Stimulated activated CD8-positive, alpha-beta memory T cell treated with anti-CD3 and anti-CD28 coated beads, Interleukin-2, amount 100 ng/mL, for 48 hours (primary cell): ENCODE measurements around the gene EIF5A.

Experiments used
- DNase-seq, 2 donors: peaks; one replicate each; pipeline ENCODE4 v3.0.0-alpha.2; 2020; ENCODE audit warnings: low read depth in 2 of 2

EIF5A gene

GRCh38 chr17:7285679-7286078, 21.7 kb upstream of the EIF5A start:
- no peak for DNase-seq

- DNase-seq: no peak
Observed at GRCh38 chr17:7289256-7290032, 18.0 kb upstream of the EIF5A start.

DNA sequence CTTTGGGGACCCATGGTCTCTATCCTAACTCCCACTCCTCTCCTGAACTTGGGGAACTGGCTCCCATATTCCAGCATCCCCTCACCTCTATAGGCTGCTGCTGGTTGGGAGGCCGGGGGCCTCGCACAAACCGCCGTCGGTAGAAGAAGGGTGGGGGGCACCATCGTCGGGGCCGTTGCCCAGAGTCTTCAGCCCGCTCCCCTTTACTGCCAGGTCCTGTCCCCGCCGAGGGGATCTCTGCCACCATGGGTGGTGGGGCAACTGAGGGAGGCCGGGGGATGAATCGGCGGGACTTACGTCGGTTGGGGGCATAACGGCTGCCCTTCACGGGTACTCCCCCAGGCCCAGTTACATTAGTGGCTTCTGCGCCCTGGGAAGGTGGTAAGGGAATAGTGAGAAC, 17.3 kb upstream of the EIF5A start:
- DNase-seq: no peak

- no peak for DNase-seq
Observed at GRCh38 chr17:7290685-7291084, 16.7 kb upstream of the EIF5A start.

- DNase-seq: no peak
Observed at GRCh38 chr17:7292194-7292593, 15.2 kb upstream of the EIF5A start.

DNA sequence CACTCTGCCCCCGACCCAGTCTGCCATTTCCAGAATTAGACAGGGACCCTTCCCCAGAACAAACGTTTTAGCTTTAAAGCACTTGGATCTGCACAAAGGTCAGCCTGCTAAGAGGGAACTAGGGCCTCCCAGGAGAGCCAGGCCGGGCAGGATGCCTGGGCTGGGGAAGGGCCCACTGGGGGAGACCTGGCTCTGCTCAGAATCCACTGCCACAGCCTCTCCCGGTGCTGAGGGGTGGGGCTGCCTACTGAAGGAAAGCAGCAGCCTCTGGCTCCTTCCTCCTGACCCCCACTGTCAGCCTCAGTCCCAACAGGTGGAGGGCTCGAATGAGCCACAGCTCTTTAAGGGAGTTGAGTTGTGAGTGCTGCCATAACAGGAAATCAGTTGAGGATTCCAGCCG, 14.7 kb upstream of the EIF5A start:
- no peak for DNase-seq

- DNase-seq: no peak
Observed at GRCh38 chr17:7293159-7293558, 14.3 kb upstream of the EIF5A start.

- DNase-seq: peak in 1 of 2 donors; percentile 15
Observed at GRCh38 chr17:7293816-7294613, 13.4 kb upstream of the EIF5A start.

DNA sequence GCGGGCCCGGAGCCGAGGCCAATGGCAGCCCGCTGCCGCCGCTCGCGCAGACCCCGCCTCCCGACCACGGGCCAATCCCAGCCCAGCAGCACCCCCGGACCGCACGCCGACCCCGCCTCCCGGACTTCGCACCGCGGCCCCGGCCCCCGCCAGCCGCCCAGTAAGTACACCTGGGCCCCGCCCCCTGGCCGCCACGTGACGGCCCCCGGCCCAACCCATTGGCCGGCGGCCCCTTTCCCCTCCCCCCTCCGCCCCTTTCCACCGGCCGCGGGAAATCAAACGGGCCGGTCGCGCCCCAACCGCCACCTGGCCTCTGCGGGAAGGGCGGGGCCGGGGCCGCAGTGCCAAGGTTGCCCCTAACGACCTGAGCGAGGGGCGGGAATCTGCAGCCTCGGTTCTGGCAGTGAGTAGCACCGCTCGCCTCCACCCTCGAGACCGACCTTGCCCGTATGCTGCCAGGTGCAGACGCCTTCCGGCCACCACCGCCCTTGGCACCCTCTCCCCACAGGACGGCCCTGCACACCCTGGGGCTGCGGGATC, 12.7 kb upstream of the EIF5A start, which contains the start of gene YBX2:
YBX2 (minus strand) TSS at position 26 of the 540 bp plus-strand sequence. CDS start 139 bp downstream, outside the sequence.
- peak; percentile 72 to 79 for DNase-seq

GRCh38 chr17:7295230-7296180, 11.9 kb upstream of the EIF5A start:
- no peak for DNase-seq

DNA sequence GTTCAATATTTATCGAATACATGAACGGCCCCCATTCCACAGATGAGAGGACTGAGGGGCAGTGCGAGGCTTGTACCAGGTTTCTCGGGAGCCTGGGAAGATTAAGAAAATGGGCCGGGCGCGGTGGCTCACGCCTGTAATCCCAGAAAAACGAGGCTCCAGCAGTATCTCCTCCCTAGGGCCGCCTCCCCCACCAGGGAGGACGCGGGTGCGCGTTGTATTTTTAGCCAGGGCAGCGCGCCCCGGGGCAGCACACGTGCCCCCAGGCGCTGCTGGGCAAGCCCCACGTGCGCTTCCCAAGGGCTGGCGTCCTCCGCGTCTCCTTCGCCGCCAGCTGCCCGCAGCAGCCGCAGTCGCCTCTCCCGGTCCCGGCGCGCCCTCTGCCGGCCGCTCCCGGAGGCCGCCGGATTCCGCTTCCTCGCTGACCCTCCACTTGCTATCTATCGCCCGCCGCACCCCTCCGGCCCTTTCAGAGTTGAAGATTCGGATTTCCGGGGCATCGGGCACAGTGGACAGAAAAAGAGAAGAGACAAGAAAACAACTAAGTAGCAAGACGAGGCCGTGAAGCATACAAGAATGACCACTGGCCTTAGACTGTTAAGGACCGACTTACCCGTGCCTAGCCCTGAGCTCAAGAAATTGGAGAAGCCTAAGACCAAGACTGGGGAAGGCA, 11.1 kb upstream of the EIF5A start:
- DNase-seq: peak; percentile 70 to 73

GRCh38 chr17:7304179-7304578, 3.2 kb upstream of the EIF5A start:
- no peak for DNase-seq

DNA sequence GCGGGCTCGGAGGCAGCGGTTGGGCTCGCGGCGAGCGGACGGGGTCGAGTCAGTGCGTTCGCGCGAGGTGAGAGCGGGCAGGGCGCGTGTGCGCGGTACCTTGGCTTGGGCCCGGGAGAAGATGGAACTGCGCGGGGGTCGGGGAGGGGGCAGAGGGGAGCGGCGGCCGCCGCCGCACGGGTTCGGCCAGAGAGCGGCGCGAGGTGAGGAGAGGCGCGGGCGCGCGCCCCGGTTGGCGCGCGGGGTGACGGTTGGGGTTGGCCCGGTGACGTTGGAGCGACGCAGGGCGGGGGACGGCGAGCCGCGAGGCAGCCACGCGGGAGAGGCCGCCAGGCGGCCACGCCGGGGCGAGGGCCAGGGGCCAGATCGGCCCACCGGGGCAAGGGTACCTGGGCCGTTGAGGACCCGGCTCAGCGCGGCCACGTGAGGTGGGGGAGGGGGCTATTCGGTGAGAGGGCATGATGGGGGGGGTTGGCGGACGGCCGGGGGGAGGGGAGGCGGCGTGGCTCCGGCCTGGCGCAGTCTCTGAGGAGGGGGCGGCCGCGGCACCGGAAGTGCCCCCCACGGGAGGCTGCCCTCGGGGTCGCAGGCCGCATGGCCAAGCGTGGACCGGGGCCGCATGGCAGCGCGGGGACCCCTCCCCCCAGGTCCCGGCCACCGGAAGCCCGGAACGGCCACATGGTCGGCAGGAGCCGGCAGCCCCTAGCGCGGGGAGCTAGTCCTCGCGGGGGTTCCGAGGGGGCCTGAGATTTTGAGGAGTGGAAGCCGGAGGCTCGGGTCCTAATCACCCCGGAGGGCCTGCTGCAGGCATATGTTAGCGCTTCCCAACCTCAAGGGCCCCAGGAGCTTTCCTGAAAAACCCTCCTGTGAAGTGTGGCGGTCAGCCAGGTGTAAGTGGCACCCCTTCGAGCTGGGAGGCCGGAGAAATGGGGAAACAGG, 527 bp downstream of the EIF5A start:
- DNase-seq: peak in 1 of 2 donors; percentile 41

- peak; percentile 69 to 74 for DNase-seq
Observed at GRCh38 chr17:7308625-7309433, 1.4 kb downstream of the EIF5A start.

GRCh38 chr17:7309628-7310027, 2.2 kb downstream of the EIF5A start:
- DNase-seq: no peak

- no peak for DNase-seq
Observed at GRCh38 chr17:7311110-7311705, 3.8 kb downstream of the EIF5A start.

DNA sequence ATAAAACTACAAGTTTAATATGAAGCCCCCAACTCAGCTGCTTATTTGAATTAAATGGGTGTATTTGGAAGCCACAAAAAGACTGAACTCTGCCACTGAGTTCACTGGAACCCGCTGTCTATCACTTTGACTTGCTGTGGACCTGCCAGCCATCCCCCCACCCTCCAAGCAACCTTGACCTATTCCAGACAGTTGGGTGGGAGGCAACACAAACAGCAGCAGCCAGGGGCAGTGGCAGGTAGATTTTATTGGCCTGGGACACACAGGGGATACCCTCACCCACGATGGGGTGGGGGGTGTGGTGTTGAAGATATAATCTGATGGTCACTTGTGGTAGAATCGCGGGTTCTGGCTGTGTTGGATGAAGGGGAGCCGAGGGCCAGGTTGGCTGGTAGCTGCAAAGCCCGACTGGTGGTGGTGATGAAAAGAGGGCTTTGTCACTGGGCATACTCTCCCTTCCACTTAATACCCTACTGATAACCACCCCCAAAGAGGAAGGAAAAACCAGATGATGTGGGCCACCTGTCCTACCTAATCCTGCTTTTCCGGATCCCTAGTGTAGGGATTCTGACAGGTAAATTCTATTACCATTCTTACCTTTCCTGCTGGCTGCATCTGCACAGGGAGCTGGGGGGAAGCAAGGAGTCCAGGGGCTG, 5.1 kb downstream of the EIF5A start:
- DNase-seq: no peak
